ENCODE data around the gene DHH.
A peak's percentile ranks its signal among the peaks of the same experiment; 100 is the strongest.

The DHH gene

GRCh38 chr12:49110464-49111155 lies 16.0 kb upstream of the DHH start, which contains the start of gene LMBR1L:
Gene LMBR1L (minus strand): TSS chr12:49110847. CDS start chr12:49110555, 292 bp downstream.
- H3K4me3 ChIP-seq (replicated peaks; ENCODE audit: low read depth, low read length), result peak within 1 kb of the TSS; percentile 94
- peak; percentile 91 for DNase-seq (ENCODE audit: extremely low read depth, insufficient read length)
- no peaks in the 10 kb centered on the region for H3K27me3 ChIP-seq (replicated peaks; ENCODE audit: control insufficient read depth, insufficient read depth, low read length)
- no peaks in the 10 kb centered on the region; the same call in 1 of the 2 replicates for H3K36me3 ChIP-seq (ENCODE audit: control insufficient read depth, insufficient read depth, low read length)
- TF ChIP-seq CTCF (IDR thresholded peaks at IDR 0.05; ENCODE audit: insufficient read depth, low read length, poor library complexity, severe bottlenecking), result peak; percentile 41

- no peak for TF ChIP-seq CTCF (IDR thresholded peaks at IDR 0.05; ENCODE audit: insufficient read depth, low read length, poor library complexity, severe bottlenecking)
- H3K4me3 ChIP-seq (replicated peaks; ENCODE audit: low read depth, low read length), result peak overlapping the region; percentile 94
Observed at GRCh38 chr12:49109641-49110463, 15.3 kb upstream of the DHH start.

GRCh38 chr12:49108958-49109404 lies 14.4 kb upstream of the DHH start:
- DNase-seq (ENCODE audit: extremely low read depth, insufficient read length), result no peak
- no peak for TF ChIP-seq CTCF (IDR thresholded peaks at IDR 0.05; ENCODE audit: insufficient read depth, low read length, poor library complexity, severe bottlenecking)
- H3K27me3 ChIP-seq (replicated peaks; ENCODE audit: control insufficient read depth, insufficient read depth, low read length), result no peaks in the 10 kb centered on the region
- H3K36me3 ChIP-seq (ENCODE audit: control insufficient read depth, insufficient read depth, low read length), result peaks cover 2% of the 10 kb centered on the region
- H3K4me3 ChIP-seq (replicated peaks; ENCODE audit: low read depth, low read length), result no peak overlapping the region

More at GRCh38 chr12:49109641-49110463, 15.3 kb upstream of the DHH start:
- no peak for DNase-seq (ENCODE audit: extremely low read depth, insufficient read length)
- no peaks in the 10 kb centered on the region for H3K27me3 ChIP-seq (replicated peaks; ENCODE audit: control insufficient read depth, insufficient read depth, low read length)
- no peaks in the 10 kb centered on the region; the same call in 1 of the 2 replicates for H3K36me3 ChIP-seq (ENCODE audit: control insufficient read depth, insufficient read depth, low read length)

GRCh38 chr12:49105504-49106084 lies 11.0 kb upstream of the DHH start:
- Histone ChIP-seq H3K27me3 (replicated peaks; ENCODE audit: control insufficient read depth, insufficient read depth, low read length) (no peaks in the 10 kb centered on the region), H3K4me3 (replicated peaks; ENCODE audit: low read depth, low read length) (no peak overlapping the region), H3K36me3 (ENCODE audit: control insufficient read depth, insufficient read depth, low read length) (peaks cover 8% of the 10 kb centered on the region)
- no peak for DNase-seq (ENCODE audit: extremely low read depth, insufficient read length)
- TF ChIP-seq CTCF (IDR thresholded peaks at IDR 0.05; ENCODE audit: insufficient read depth, low read length, poor library complexity, severe bottlenecking), result no peak

GRCh38 chr12:49104822-49105221 lies 10.2 kb upstream of the DHH start:
- Histone ChIP-seq H3K4me3 (replicated peaks; ENCODE audit: low read depth, low read length) (no peak overlapping the region), H3K27me3 (replicated peaks; ENCODE audit: control insufficient read depth, insufficient read depth, low read length) (no peaks in the 10 kb centered on the region), H3K36me3 (ENCODE audit: control insufficient read depth, insufficient read depth, low read length) (peaks cover 12% of the 10 kb centered on the region)
- TF ChIP-seq CTCF (IDR thresholded peaks at IDR 0.05; ENCODE audit: insufficient read depth, low read length, poor library complexity, severe bottlenecking), result no peak
- DNase-seq (ENCODE audit: extremely low read depth, insufficient read length), result no peak

All from GM06990 (cell line).